AG09309 (cell line): ENCODE results near the gene DHX34.

Experiments used
- DNase-seq: peaks from one replicate; pipeline ENCODE4 v3.0.0-alpha.2; 2010; ENCODE audit warnings: low read depth
- H3K4me3 ChIP-seq: 2 replicates; pipeline ENCODE4 v1.5.1; 2011; ENCODE audit warnings: mild to moderate bottlenecking, low read depth, low read length, moderate library complexity; ENCODE audit not compliant: control insufficient read depth
- CTCF ChIP-seq: IDR thresholded peaks from 2 replicates; pipeline ENCODE4 v1.5.1; 2011; ENCODE audit warnings: mild to moderate bottlenecking, low read depth, low read length, inconsistent platforms; ENCODE audit not compliant: insufficient read depth, control insufficient read depth; ENCODE audit errors: missing control alignments

DHX34 gene

GRCh38 chr19:47391510-47392223, 42.6 kb downstream of the DHX34 start:
- peak; percentile 88 for TF ChIP-seq CTCF
- peak; percentile 21 for DNase-seq
- no peak overlapping the region for H3K4me3 ChIP-seq

GRCh38 chr19:47398707-47399597, 49.8 kb downstream of the DHX34 start:
- H3K4me3 ChIP-seq, result no peak overlapping the region
- TF ChIP-seq CTCF, result no peak
- no peak for DNase-seq

- no peak for TF ChIP-seq CTCF
- H3K4me3 ChIP-seq, result no peak overlapping the region
- no peak for DNase-seq
Measured at GRCh38 chr19:47402504-47402903, 53.4 kb downstream of the DHX34 start.

- DNase-seq, result no peak
- no peak overlapping the region for H3K4me3 ChIP-seq
- no peak for TF ChIP-seq CTCF
Measured at GRCh38 chr19:47404334-47405196, 55.5 kb downstream of the DHX34 start.

- H3K4me3 ChIP-seq, result no peak overlapping the region
- TF ChIP-seq CTCF, result no peak
- DNase-seq, result no peak
Measured at GRCh38 chr19:47405197-47405550, 56.1 kb downstream of the DHX34 start.

GRCh38 chr19:47405854-47406417, 56.8 kb downstream of the DHX34 start:
- H3K4me3 ChIP-seq, result no peak overlapping the region
- no peak for TF ChIP-seq CTCF
- DNase-seq, result no peak
